Measurements from ENCODE around the gene OOSP1.
"Not testable (repeated sequence)": the region's sequence is repeated elsewhere in the genome, so short reads cannot be mapped to it uniquely, and the experiment has no call there.

The OOSP1 gene

GRCh38 chr11:59962107-59962482 lies 23.9 kb downstream of the OOSP1 start:
- DNase-seq = no peak

DNA sequence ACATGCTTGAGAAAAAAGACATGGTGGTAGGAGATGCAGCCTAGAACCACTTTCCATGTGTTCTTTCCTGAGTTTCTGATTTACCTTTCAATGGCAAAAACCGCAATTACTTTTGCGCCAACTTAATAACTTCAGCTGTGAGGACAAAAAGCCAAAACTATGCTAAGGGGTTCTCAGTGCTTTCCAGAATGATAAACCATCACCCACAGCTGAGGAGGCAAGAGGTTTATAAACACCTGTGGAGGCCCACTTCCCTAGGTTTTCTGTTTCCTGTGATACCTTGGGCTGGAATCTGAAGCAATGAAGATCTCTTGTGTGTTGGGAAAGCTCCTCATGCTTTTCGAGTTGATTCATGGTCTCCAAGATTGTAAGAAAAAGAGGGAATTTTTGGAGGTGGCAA lies 25.5 kb downstream of the OOSP1 start, which contains the start of gene OOSP4A:
Gene OOSP4A, plus strand, starts transcription at position 301 of the 400 bp plus-strand sequence. Its CDS starts 0 bp downstream, at position 301.
- DNase-seq = no peak

- DNase-seq = no peak
Observed at GRCh38 chr11:59965424-59965823, 27.2 kb downstream of the OOSP1 start.

- no peak for DNase-seq
Observed at GRCh38 chr11:59966201-59966600, 28.0 kb downstream of the OOSP1 start.

DNA sequence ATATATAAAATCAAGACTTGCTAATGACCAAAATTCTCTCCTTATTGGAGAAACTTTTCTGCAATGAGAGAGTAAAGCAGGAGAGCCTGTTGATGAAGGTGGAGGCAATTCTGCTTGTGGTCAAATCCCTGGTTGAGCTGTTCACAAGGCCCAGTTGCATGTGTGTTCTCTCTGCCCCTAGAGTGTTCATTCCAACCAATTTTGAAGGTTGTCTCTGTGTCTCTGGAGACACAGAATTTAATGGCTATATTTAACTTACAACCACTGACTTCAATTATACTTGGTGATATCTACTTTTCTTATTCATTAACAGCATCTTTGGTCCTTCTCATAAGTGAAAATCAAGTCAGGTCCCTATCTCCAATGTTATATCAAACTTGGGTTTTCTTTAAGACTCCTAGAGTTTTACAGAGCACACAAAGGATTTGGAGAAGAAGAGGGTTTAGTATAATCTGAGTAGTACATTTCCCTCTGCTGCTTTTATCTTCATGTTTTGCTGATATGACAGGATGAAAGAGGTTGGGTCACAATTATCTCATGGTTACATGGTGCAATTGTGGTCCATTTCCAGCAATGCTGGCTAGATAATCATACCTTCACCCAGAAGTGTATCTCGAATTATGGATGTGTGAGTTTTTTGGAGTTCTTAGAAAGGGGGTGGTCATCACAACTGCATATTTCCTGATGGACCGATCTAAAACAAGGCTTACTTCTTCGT lies 29.6 kb downstream of the OOSP1 start:
- DNase-seq = no peak

DNA sequence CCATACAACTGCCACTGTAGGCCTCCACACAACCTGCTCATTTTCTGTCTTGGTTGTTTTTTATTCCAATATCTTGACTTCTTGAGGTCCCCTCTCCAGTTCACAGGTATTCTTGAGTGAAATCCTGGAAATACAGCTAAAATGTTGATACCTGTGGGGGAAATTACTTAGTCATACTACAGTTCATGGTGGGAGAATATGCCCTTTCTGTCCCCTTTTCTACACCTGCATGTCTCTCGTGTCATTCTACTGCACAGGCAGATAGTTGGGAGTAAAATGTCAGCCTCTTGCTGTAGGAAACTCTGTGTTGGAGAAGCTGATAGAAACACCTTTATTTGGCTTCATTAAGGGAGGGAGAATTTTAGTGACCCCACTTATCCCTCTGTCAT lies 30.2 kb downstream of the OOSP1 start:
- no peak for DNase-seq

DNA sequence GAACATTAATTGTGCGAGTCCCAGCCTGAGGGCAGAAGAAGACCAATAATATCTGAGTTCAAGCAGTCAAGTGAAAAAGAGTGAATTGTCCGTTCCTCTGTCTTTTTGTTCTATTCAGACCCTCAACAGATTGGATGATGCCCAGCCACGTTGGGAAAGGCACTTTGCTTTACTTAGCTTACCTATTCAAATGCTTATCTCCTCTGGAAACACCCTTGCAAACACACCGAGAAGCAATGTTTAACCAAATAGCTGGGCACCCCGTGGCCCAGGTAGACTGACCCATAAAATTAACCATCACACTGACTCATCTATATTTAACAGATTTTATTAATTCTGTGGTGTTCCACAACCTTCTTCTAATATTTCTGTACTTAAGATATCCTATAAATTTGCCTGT lies 34.9 kb downstream of the OOSP1 start:
- DNase-seq = no peak

GRCh38 chr11:59981106-59981770 lies 43.0 kb downstream of the OOSP1 start:
- DNase-seq = no peak

DNA sequence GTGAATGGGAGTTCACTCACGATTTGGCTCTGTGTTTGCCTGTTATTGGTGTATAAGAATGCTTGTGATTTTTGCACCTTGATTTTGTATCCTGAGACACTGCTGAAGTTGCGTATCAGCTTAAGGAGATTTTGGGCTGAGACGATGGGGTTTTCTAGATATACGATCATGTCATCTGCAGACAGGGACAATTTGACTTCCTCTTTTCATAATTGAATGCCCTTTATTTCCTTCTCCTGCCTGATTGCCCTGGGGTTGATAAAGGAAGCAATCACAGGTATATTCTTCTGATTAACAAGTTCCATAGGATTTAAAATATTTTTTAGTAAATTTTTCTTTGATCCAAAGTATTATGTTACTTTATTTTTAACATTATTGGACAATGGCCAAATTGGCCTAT lies 43.8 kb downstream of the OOSP1 start:
- not testable (repeated sequence) for DNase-seq

GRCh38 chr11:59983212-59983611 lies 45.0 kb downstream of the OOSP1 start:
- DNase-seq = no peak

DNA sequence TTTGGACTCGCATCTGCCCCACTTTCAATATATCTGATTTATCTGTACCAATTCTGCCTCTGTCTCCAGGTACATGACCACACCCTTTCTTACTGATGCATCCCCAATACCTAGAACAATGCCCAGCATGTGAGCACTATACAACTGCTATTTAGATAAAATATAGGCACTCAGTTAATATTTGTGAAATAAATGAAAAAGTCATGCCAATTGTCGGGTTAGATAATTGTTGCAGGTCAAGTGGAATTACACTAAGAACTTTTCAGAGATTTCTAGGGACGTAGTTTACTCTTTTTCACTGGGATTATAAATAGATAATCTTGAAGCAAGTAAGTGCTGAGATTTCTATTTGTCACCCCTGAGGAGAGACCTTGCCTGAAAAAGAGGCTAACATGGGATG lies 46.1 kb downstream of the OOSP1 start:
- no peak for DNase-seq

- DNase-seq = no peak
Observed at GRCh38 chr11:59990421-59990820, 52.2 kb downstream of the OOSP1 start.

GRCh38 chr11:59992425-59992824 lies 54.2 kb downstream of the OOSP1 start:
- DNase-seq = no peak

- no peak for DNase-seq
Observed at GRCh38 chr11:59997800-59998199, 59.6 kb downstream of the OOSP1 start.

DNA sequence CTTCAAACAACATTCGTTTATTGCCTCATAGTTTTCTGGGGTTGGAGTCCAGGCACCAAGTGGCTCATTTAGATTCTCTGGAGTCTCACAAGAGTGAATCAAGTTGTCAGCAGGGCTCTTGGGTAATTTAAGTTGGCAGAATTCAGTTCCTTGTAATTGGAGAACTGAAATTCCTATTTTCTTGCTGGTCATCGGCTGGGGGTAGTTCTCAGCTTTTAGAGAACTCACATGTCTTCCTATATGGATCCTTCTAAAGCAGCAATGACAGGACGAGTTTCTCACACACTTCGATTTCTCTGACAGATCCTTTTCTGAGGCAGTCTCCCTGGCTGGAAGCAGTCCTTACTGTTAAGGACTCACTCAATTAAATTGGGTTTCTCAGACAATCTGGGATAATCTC lies 61.5 kb downstream of the OOSP1 start:
- DNase-seq = no peak

- DNase-seq = no peak
Observed at GRCh38 chr11:60003729-60004128, 65.5 kb downstream of the OOSP1 start.

DNA sequence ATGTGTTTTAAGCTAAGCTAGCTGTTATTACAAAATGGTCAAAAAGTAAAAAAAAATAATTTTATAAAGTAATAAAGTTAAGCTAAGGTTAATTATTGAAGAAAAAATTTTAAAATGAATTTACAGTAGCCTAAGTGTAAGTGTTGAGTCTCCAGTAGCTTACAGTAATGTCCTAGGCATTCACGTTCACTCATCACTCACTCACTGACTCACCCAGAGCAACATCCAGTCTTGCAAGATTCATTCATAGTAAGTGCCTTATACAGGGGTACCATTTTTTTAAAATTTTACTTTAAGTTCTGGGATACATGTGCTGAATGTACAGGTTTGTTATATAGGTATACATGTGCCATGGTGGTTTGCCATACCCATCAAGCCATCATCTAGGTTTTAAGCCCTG lies 67.1 kb downstream of the OOSP1 start:
- DNase-seq = no peak

Data from cerebellar nuclear complex (tissue), 1 donor.